Prostate gland (tissue), 2 donors: ENCODE measurements around the gene B3GAT1.

Source experiments
- POLR2A ChIP-seq: fragments of 450-650 bp; IDR thresholded peaks from one replicate; pipeline ENCODE4 v1.6.1; 2016; ENCODE audit warnings: antibody characterized with exemption, mild to moderate bottlenecking
- POLR2AphosphoS5 ChIP-seq: sonication (generic); formaldehyde crosslinking; IDR thresholded peaks from one replicate; pipeline ENCODE4 v1.6.1; 2017; ENCODE audit warnings: antibody characterized with exemption
- TF ChIP-seq, protein P1 (sequence below), 4 experiments: fragments of 200-600 bp in 2 of 4; fragments of 450-650 bp in 2 of 4; sonication (generic) in 2 of 4; IDR thresholded peaks; 1 replicate in 3 of 4; 2 replicates in 1 of 4; pipeline ENCODE4 v1.5.1; 2016 to 2019; ENCODE audit warnings: antibody characterized with exemption in 4 of 4, mild to moderate bottlenecking in 2 of 4, moderate library complexity in 2 of 4

DNA sequence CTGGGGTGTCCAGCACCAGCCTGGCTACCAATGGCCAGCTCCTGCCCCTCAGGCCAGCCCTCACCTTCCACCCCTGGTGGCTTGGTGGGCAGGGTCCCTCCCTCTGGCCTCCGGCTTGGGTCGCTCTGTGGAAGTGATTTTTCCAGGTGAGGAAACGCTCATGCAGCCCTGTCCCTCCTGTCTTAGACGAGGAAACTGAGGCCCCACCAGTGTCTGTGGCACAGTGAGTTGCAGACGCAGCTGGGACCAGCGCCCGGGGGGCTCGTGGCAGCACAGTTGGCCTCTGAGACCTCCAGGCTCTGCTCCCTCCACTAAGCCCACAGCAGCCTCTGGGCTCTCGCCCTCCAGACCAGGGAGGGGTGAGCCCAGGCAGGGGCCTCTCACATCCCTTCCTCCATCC lies 6.2 kb downstream of the B3GAT1 start:
- TF ChIP-seq, protein P1, sequence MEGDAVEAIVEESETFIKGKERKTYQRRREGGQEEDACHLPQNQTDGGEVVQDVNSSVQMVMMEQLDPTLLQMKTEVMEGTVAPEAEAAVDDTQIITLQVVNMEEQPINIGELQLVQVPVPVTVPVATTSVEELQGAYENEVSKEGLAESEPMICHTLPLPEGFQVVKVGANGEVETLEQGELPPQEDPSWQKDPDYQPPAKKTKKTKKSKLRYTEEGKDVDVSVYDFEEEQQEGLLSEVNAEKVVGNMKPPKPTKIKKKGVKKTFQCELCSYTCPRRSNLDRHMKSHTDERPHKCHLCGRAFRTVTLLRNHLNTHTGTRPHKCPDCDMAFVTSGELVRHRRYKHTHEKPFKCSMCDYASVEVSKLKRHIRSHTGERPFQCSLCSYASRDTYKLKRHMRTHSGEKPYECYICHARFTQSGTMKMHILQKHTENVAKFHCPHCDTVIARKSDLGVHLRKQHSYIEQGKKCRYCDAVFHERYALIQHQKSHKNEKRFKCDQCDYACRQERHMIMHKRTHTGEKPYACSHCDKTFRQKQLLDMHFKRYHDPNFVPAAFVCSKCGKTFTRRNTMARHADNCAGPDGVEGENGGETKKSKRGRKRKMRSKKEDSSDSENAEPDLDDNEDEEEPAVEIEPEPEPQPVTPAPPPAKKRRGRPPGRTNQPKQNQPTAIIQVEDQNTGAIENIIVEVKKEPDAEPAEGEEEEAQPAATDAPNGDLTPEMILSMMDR (IDR thresholded peaks at IDR 0.05) = no peak
- TF ChIP-seq POLR2A = no peak
- TF ChIP-seq POLR2AphosphoS5 = no peak
